ENCODE measurements around the gene PTPRB.

The PTPRB gene

GRCh38 chr12:70637303-70638085, at the start of gene PTPRB:
TSS of gene PTPRB (minus strand) at chr12:70637429. CDS start at chr12:70637395, 34 bp downstream.
- no peak for DNase-seq (ENCODE audit: low read depth in 2 of 2)

GRCh38 chr12:70686907-70687306, 49.7 kb upstream of the PTPRB start:
- DNase-seq (ENCODE audit: low read depth in 2 of 2), result no peak

- no peak for DNase-seq (ENCODE audit: low read depth in 2 of 2)
Measured at GRCh38 chr12:70686299-70686698, 49.1 kb upstream of the PTPRB start.

GRCh38 chr12:70683976-70684375, 46.7 kb upstream of the PTPRB start:
- DNase-seq (ENCODE audit: low read depth in 2 of 2), result no peak

DNA sequence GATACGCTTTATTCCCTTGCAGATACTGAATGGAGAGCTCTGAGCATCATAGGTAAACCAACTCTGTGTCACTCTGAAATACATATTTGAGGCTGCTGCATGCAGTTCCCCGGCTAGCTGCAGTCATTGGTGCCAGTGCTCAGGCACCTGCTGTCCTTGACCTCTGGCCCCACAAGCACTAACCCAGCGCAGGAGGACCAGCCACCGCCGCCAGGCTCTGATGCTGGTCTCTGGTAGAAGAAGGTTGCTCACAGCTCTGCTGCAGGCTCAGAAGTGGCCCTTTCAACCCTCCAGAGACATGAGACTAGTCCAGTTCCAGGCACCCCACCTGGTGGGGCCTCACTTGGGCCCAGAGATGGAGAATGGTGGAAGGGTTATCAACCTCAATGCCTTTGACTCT, 34.5 kb upstream of the PTPRB start:
- DNase-seq (ENCODE audit: low read depth in 2 of 2), result no peak

DNA sequence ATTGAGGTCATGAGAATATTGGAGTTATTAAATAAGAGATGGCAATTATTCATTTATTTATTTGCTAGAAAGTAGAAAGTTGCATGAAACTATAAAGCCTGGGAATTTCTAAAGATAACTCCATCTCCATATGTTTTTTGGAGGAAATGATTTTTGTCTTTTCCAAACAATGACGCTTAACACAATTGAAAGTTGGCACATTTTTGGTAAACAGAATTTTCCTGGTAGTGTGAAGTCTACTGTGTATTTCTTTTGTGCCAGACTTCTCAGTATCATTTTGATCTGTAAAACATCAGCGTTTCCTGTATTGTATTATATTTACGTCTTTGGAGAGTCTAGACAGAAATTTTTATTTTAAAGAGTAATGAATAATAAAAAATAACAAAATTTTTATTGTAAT, 33.7 kb upstream of the PTPRB start:
- no peak for DNase-seq (ENCODE audit: low read depth in 2 of 2)

DNA sequence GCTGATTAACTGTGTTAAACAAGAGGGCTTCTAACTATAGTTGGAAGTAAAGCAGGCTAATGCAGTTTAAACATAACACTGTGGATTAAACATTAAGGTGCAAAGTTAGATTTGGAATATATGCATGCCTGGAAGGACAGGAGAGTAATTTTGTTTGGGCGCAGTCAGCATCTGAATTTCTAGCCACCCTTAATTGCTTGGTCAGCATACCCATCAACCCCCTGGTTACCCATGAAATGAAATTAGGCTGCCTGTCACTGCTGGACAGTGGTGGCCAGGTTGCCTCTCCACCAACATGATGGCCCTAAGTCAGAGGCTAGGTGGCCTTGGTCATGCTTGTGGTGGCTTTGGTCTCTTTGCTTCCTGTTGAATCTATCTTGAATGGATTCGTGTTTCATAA, 30.0 kb upstream of the PTPRB start:
- no peak for DNase-seq (ENCODE audit: low read depth in 2 of 2)

DNA sequence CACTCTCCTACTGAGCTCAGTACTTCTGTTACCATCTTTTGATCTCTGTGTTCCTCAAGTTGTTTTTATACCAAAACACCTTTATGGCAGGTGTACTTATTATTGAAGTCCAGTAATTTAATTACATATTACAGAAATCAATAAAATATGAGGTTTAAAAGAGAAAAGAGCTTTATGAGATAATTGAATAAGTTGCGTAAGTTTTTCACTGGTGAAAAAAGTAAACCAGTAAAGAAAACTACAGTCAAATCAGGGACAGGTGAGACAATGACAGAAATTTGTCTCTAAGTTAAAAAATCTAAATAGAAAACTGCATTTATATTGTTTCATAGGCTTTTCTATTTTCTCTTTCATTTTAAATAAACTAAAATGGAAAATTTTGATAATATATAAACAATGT, 29.1 kb upstream of the PTPRB start:
- no peak for DNase-seq (ENCODE audit: low read depth in 2 of 2)

- no peak for DNase-seq (ENCODE audit: low read depth in 2 of 2)
Measured at GRCh38 chr12:70664465-70664881, 27.2 kb upstream of the PTPRB start.

- no peak for DNase-seq (ENCODE audit: low read depth in 2 of 2)
Measured at GRCh38 chr12:70663838-70664237, 26.6 kb upstream of the PTPRB start.

GRCh38 chr12:70661466-70662161, 24.4 kb upstream of the PTPRB start:
- DNase-seq (ENCODE audit: low read depth in 2 of 2), result no peak

GRCh38 chr12:70660620-70661219, 23.5 kb upstream of the PTPRB start:
- DNase-seq (ENCODE audit: low read depth in 2 of 2), result no peak

- no peak for DNase-seq (ENCODE audit: low read depth in 2 of 2)
Measured at GRCh38 chr12:70660002-70660604, 22.9 kb upstream of the PTPRB start.

DNA sequence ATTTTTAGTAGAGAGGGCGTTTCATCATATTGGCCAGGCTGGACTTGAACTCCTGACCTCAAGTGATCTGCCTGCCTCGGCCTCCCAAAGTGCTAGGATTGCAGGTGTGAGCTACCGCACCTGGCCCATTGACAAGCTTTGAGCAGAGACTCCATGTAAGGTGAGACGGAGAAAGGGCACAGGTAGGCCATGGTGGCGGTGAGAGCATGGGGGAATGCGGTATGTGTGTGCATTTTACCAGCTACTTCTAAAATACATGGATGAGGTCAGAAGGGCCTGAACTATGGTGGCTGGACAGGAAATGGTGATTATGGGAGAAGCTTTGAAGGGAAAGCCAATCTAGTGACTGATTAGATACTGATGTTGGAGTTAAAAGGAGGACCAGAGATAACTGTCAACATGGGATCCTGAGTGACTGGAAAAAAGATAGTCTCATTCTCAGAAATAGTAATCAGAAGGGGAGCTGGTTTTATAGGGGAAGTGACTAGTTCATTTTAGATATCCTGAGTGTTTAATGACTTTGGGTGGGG, 21.9 kb upstream of the PTPRB start:
- DNase-seq (ENCODE audit: low read depth in 2 of 2), result no peak

DNA sequence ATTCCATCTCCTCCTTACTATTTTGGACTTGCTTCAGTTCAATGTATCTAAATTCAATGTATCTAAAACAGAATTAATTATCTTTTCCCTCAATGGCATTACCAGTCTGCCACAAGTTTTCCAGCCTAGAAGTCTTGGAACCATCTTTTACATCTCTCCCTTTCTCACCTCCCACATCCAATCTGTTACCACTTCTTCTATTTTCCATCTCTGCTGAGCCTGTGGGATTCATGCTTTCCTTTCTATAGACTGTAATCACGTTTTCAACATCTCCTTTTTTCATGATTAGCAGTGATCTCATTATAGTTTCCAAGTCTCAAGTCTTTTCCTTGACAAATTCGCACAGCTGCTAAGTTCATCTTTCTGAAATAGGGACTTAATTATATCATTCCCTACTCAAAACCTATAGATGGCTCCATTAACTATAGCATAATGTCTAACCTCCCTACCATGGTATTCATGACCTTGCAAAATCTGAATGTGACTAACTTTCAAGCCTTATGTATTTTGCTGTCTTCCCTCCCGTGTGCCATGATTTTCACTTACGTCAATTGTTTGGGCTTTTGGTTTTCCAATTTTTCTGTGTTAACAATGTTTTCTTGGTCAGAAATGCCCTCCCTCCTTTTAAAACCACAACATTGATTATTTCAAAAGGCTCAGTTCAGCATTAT, 20.5 kb upstream of the PTPRB start:
- DNase-seq (ENCODE audit: low read depth in 2 of 2), result no peak

DNA sequence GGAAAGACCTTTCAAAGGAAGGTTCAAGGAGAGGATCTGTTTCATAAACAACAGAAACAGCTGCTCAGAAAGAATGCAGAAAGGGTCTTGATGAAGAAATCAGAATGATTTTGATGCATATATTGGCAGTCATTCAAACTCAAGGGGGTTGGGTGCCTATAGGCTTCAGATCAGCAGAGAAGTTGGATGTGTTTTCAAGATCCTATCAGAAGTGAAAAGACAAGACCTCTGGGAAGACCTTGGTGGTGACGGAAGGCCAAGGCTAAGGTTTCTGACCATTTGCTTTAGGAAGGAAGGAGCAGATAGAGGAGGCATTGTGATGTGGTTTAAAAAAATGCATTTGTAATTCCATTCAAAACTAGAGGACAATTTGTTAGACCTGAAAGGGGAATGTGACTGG, 15.2 kb upstream of the PTPRB start:
- DNase-seq (ENCODE audit: low read depth in 2 of 2), result no peak

- no peak for DNase-seq (ENCODE audit: low read depth in 2 of 2)
Measured at GRCh38 chr12:70648831-70649230, 11.6 kb upstream of the PTPRB start.

GRCh38 chr12:70648191-70648590, 11.0 kb upstream of the PTPRB start:
- DNase-seq (ENCODE audit: low read depth in 2 of 2), result no peak

- no peak for DNase-seq (ENCODE audit: low read depth in 2 of 2)
Measured at GRCh38 chr12:70646850-70647249, 9.6 kb upstream of the PTPRB start.

DNA sequence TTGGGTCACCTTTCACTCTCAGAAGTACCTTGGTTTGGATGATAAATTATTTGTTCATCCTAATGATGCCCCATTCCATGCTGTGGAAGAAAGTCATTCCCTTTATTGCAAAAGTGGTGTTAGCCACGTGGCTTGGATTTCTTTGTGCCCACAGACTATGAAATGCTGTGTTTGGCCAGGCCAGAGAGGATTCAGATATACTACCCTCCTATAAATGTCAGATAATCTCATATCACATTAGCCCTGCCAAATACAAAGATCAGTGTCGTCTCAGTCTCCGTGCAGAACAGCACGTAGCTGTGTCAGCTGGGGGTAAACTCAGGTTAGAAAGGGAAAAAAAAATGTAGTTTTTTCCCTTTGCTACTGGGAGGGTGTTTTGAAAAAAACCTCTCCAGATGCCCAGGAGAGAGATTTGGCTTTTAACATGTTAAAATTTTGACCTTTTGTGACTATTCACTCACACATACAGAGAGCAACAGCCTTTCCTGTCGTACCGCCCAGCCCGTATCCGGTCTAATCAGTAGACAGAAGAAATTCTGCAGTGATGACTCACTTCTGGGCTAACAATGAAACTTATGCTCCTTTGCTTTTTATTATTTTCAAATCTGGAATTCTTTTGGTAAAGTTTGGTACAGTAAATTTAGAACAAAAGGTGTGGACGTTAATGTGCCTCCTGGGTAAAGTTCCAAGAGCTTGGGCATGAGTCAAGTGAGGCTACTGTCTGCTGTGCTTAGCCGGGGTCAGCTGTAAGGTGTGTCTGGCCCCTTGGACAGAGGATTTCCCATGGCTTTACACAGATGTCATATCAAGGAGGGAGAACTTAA, 8.5 kb upstream of the PTPRB start:
- DNase-seq (ENCODE audit: low read depth in 2 of 2), result no peak

- no peak for DNase-seq (ENCODE audit: low read depth in 2 of 2)
Measured at GRCh38 chr12:70644861-70645260, 7.6 kb upstream of the PTPRB start.

Data from stimulated activated CD4-positive, alpha-beta T cell treated with anti-CD3 and anti-CD28 coated beads, Interleukin-12 subunit alpha, Interleukin-12 subunit beta, amount 100 ng/mL, for 24 hours (primary cell).